Esophagus muscularis mucosa (tissue), 4 donors: Measurements from ENCODE around the gene RPUSD1. TPM values are rescaled to one million over a fixed set of nuclear protein-coding genes. Genes with fewer than 3 reads are reported as not detected.

Experiments used
- DNase-seq: peaks from one replicate; pipeline ENCODE4 v3.0.0-alpha.2; 2017; ENCODE audit errors: extremely low spot score
- H3K27ac ChIP-seq, 4 donors: fragments of 200-600 bp; sonication (generic); replicated peaks in 1 of 4; 1 replicate in 3 of 4; 2 replicates in 1 of 4; pipeline ENCODE4 v1.5.1; 2016 to 2019; ENCODE audit warnings: mild to moderate bottlenecking in 1 of 4
- H3K27me3 ChIP-seq, 4 donors: fragments of 200-600 bp; sonication (generic); one replicate each; pipeline versions ENCODE4 v1.5.1 to v1.6.0; 2016 to 2019
- H3K36me3 ChIP-seq, 4 donors: fragments of 200-600 bp; sonication (generic); one replicate each; pipeline ENCODE4 v1.5.1; 2016 to 2019
- H3K4me1 ChIP-seq, 4 donors: fragments of 200-600 bp; sonication (generic); one replicate each; pipeline ENCODE4 v1.5.1; 2016 to 2019
- H3K4me3 ChIP-seq, 4 donors: fragments of 200-600 bp; sonication (generic); 1 replicate in 2 of 4; 2 replicates in 2 of 4; pipeline ENCODE4 v1.5.1; 2016 to 2019; ENCODE audit warnings: mild to moderate bottlenecking in 4 of 4, moderate library complexity in 1 of 4
- H3K9me3 ChIP-seq, 4 donors: fragments of 200-600 bp; sonication (generic); 1 replicate in 3 of 4; 2 replicates in 1 of 4; pipeline ENCODE4 v1.5.1; 2016 to 2019
- EP300 ChIP-seq: sonication (generic); formaldehyde crosslinking; IDR thresholded peaks from one replicate; pipeline ENCODE4 v1.6.1; 2017; ENCODE audit warnings: antibody characterized with exemption
- POLR2A ChIP-seq: fragments of 450-650 bp; IDR thresholded peaks from one replicate; pipeline ENCODE4 v1.6.1; 2017; ENCODE audit warnings: antibody characterized with exemption, moderate library complexity, mild to moderate bottlenecking, low read depth
- POLR2AphosphoS5 ChIP-seq, 2 donors: sonication (generic); formaldehyde crosslinking; IDR thresholded peaks; one replicate each; pipeline ENCODE4 v1.6.1; 2017; ENCODE audit warnings: antibody characterized with exemption in 2 of 2
- WGBS: methylation state at CpG from one replicate; pipeline ENCODE4 v1.1.5; 2018; 5-methylcytosine and 5-hydroxymethylcytosine counted together
- intact Hi-C: fragments of 100-400 bp; cut with DNase I; formaldehyde crosslinking; loops from one replicate; pipeline ENCODE4 v1.15.1; 2023
- total RNA-seq, 4 donors: library from RNA; depleted of rRNA; stranded (reverse); fragments of >200 nt; gene quantifications; one replicate each; pipeline versions ENCODE4 v1.1.0 to v1.2.1, GENCODE V29; 2016
- TF ChIP-seq, protein P1 (sequence below), 3 experiments: fragments of 200-600 bp in 2 of 3; fragments of 450-650 bp in 1 of 3; sonication (generic) in 2 of 3; IDR thresholded peaks; one replicate each; pipeline ENCODE4 v1.5.1; 2017 to 2019; ENCODE audit warnings: antibody characterized with exemption in 3 of 3, mild to moderate bottlenecking in 2 of 3, moderate library complexity in 1 of 3

Gene RPUSD1
- total RNA-seq, 4 donors from 2014 or later, result 10.4 to 29.1 (median 20.4) TPM

DNA sequence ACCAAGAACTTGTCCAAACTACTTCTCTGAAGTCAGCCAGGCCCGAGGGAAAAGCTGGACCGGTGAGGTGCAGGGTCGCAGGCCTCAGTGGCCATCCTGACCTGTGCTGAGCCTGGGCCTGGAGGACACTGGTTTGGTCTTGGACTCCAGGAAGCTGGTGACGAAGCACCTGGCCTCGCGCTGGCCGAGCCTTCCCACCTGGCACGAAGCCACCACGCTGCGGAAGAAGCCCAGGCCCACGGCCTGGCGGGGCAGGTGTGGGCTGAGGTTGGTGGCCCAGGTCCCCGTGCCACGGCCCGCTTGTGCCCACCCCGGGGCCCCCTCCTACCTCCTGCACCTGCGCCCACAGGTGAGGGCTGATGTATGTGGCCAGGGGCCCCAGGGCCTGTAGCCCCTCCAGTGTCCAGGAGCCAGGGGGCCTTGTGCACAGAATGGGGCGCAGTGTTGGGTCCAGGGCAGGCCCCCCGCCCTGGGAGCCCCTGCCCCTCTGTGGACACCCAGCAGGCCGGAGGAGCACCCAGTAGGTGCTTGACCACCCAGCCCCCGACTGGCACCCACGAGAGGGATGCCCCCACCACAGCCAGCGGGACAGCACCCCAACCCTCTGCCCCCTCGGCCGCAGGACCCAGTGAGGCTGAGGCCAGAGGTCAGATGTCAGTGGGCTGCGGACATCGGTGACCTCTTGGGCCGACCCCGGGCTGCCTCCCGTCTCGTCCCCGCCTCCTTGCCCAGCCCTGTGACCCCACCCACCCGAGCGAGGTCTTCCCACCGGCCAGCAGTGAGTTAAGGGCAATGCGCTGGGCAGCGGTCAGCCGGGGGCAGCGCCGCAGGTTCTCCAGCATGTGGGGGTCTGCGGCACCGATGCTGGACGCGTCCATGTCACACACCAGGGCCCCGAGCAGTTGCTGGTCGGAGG, 13.8 kb downstream of the RPUSD1 start:
- peaks cover 0 to 76% (median under 1%) of the 10 kb centered on the region in 4 donors for H3K27me3 ChIP-seq

DNA sequence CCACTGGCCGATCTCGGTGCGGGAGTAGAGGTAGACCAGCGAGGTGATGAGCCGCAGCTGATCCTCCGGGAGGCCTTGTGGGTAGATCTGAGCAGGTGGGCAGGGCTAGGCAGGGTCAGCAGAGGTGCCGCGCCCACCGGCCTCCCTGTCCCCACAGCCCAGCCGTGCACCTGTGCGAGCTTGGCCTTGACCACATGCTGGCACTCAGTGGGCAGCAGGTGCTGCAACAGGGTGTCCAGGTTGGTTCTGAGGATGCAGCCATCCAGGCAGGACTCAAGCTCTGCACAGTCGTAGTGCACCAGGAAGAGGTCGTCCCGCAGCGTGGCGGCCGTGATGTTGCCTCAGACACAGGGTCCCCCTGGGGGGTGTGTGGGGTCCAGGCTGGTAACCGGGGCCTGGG, 15.2 kb downstream of the RPUSD1 start:
- no peak for DNase-seq
- peaks cover 0 to 71% (median 0%) of the 10 kb centered on the region in 4 donors for H3K27me3 ChIP-seq
- intact Hi-C loops, result no loop called here
- H3K36me3 ChIP-seq, result no peaks in the 10 kb centered on the region
- 97% methylated on average over 12 of the region's 18 CpGs for whole genome bisulfite sequencing
- no peak overlapping the region for H3K4me3 ChIP-seq
- no peaks in the 10 kb centered on the region for H3K4me1 ChIP-seq
- H3K9me3 ChIP-seq, result no peaks in the 10 kb centered on the region
- H3K27ac ChIP-seq, result no peak overlapping the region
- TF ChIP-seq EP300, result no peak
- TF ChIP-seq, protein P1, sequence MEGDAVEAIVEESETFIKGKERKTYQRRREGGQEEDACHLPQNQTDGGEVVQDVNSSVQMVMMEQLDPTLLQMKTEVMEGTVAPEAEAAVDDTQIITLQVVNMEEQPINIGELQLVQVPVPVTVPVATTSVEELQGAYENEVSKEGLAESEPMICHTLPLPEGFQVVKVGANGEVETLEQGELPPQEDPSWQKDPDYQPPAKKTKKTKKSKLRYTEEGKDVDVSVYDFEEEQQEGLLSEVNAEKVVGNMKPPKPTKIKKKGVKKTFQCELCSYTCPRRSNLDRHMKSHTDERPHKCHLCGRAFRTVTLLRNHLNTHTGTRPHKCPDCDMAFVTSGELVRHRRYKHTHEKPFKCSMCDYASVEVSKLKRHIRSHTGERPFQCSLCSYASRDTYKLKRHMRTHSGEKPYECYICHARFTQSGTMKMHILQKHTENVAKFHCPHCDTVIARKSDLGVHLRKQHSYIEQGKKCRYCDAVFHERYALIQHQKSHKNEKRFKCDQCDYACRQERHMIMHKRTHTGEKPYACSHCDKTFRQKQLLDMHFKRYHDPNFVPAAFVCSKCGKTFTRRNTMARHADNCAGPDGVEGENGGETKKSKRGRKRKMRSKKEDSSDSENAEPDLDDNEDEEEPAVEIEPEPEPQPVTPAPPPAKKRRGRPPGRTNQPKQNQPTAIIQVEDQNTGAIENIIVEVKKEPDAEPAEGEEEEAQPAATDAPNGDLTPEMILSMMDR (IDR thresholded peaks at IDR 0.05), result no peak
- no peak for TF ChIP-seq POLR2AphosphoS5 (IDR thresholded peaks at IDR 0.05)
- no peak for TF ChIP-seq POLR2A

More for the DNA sequence above, 13.8 kb downstream of the RPUSD1 start:
- no peak for DNase-seq
- Histone ChIP-seq H3K9me3 (no peaks in the 10 kb centered on the region), H3K36me3 (no peaks in the 10 kb centered on the region), H3K27ac (no peak overlapping the region), H3K4me3 (no peak overlapping the region), H3K4me1 (no peaks in the 10 kb centered on the region)
- intact Hi-C loops, result no loop called here
- TF ChIP-seq EP300 (no peak), POLR2A (no peak), POLR2AphosphoS5 (IDR thresholded peaks at IDR 0.05) (no peak)
- TF ChIP-seq, protein P1 (IDR thresholded peaks at IDR 0.05), result no peak
- WGBS, result 84% methylated on average over 3 of the region's 46 CpGs

DNA sequence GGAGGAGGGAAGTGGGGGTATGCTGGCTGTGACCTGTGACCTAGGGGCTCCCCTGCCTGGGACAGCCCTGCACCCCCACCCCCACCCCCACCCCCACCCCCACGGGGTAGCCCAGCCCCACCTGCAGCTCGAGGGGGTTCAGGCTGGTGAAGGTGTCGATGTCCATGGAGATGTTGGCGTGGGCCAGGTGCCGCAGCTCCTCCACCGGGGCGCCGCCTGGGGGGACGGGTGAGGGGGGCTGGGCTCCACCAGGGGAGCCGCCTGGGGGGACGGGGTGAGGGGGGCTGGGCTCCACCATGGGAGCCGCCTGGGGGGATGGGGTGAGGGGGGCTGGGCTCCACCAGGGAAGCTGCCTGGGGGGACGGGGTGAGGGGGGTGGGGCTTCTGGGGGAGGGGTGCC, 17.8 kb downstream of the RPUSD1 start:
- no peaks in the 10 kb centered on the region for H3K9me3 ChIP-seq
- H3K36me3 ChIP-seq, result no peaks in the 10 kb centered on the region
- intact Hi-C loops, result no loop called here
- TF ChIP-seq, protein P1 (IDR thresholded peaks at IDR 0.05), result no peak
- TF ChIP-seq EP300 (no peak), POLR2AphosphoS5 (IDR thresholded peaks at IDR 0.05) (no peak), POLR2A (no peak)
- H3K27ac ChIP-seq, result no peak overlapping the region
- H3K4me1 ChIP-seq, result no peaks in the 10 kb centered on the region
- WGBS, result 40% methylated on average over 1 of the region's 13 CpGs
- H3K27me3 ChIP-seq, result peaks cover 0 to 59% (median 0%) of the 10 kb centered on the region in 4 donors
- H3K4me3 ChIP-seq, result no peak overlapping the region
- DNase-seq, result no peak

DNA sequence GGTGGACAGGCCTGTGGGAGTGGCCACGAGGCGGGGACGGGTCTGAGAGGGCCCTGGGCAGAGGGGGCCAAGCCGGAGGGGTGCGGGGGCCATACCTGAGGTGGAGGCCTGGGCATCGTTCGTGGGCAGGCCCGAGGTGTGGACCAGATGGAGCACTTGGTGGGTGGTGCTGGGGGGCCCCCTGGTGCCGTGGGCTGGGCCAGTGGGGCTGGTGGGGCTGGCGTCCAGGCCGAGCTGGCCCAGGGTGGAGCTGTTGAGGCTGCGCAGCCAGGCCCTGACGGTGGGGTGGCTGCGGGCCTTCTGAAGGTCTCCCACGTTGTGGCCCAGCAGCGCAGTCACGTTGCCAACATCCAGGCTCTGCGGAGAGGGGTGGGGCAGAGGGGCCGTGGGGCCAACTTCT, 18.2 kb downstream of the RPUSD1 start:
- Histone ChIP-seq H3K4me1 (no peaks in the 10 kb centered on the region), H3K27ac (no peak overlapping the region), H3K36me3 (no peaks in the 10 kb centered on the region), H3K4me3 (no peak overlapping the region), H3K9me3 (no peaks in the 10 kb centered on the region), H3K27me3 (peaks cover 0 to 59% (median 0%) of the 10 kb centered on the region in 4 donors)
- no peak for DNase-seq
- intact Hi-C loops, result no loop called here
- TF ChIP-seq EP300 (no peak), POLR2A (no peak), POLR2AphosphoS5 (IDR thresholded peaks at IDR 0.05) (no peak)
- TF ChIP-seq, protein P1 (IDR thresholded peaks at IDR 0.05), result no peak
- 79% methylated on average over 14 of the region's 19 CpGs for WGBS
